Spleen (tissue), 7 donors: ENCODE results near the gene ANO7.

Source experiments
- POLR2AphosphoS5 ChIP-seq, 3 donors: sonication (generic); formaldehyde crosslinking; IDR thresholded peaks; one replicate each; pipeline ENCODE4 v1.5.1; 2017; ENCODE audit warnings: antibody characterized with exemption in 3 of 3
- TF ChIP-seq, protein P1 (sequence below), 11 experiments: fragments of 200-600 bp in 7 of 11; fragments of 450-650 bp in 4 of 11; sonication (generic) in 4 of 11; IDR thresholded peaks in 8 of 11; conservative IDR thresholded peaks in 3 of 11; 1 replicate in 7 of 11; 2 replicates in 4 of 11; pipeline versions ENCODE4 v1.4.0 to v1.8.0; 2016 to 2021; ENCODE audit warnings: antibody characterized with exemption in 11 of 11, inconsistent platforms in 4 of 11, mild to moderate bottlenecking in 1 of 11
- donor health status: DM: no; HTN: no; CAD: no; lungs with moderate emphysema.
- donor health status: DM: no; HTN: no; CAD: no.
- donor health status: DM: no; HTN: no; CAD: no.

DNA sequence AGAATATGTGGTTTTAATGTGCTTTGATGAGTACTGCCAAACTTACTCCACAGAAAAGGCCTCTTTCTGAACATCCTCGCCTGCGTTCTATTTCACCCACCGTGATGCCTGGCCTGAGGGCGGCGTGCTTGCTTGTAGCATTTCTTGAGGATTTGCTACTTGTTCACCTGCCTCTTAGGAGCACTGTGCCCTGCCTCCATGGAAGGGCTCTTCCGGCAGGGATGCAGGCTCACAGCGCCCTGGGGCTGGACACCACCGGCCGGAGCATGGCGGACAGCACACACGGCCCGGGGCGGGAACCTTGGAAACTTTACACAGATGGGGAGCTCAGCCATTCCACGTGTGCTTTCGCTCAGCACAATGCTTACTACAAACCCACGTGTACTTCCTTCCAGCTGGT lies 37.1 kb downstream of the ANO7 start:
- TF ChIP-seq, protein P1, sequence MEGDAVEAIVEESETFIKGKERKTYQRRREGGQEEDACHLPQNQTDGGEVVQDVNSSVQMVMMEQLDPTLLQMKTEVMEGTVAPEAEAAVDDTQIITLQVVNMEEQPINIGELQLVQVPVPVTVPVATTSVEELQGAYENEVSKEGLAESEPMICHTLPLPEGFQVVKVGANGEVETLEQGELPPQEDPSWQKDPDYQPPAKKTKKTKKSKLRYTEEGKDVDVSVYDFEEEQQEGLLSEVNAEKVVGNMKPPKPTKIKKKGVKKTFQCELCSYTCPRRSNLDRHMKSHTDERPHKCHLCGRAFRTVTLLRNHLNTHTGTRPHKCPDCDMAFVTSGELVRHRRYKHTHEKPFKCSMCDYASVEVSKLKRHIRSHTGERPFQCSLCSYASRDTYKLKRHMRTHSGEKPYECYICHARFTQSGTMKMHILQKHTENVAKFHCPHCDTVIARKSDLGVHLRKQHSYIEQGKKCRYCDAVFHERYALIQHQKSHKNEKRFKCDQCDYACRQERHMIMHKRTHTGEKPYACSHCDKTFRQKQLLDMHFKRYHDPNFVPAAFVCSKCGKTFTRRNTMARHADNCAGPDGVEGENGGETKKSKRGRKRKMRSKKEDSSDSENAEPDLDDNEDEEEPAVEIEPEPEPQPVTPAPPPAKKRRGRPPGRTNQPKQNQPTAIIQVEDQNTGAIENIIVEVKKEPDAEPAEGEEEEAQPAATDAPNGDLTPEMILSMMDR (IDR thresholded peaks at IDR 0.05 in 8 of 11, conservative IDR thresholded peaks at IDR 0.05 in 3 of 11): no peak
- TF ChIP-seq POLR2AphosphoS5 (IDR thresholded peaks at IDR 0.05): peak; percentile 4 to 51 (median 41)
